ENCODE results near the gene ZSCAN30. TPM values are rescaled to one million over a fixed set of nuclear protein-coding genes. Genes with fewer than 3 reads are reported as not detected.

The ZSCAN30 gene
- total and polyA plus RNA-seq, 2 donors from 2014 or later, result 10.0 to 20.7 TPM

- no peak for FAIRE-seq
- no peak for DNase-seq
- TF ChIP-seq CTCF (IDR thresholded peaks at IDR 0.05; ENCODE audit: borderline replicate concordance, extremely low read depth, insufficient read depth), result no peak
- peaks cover 0 to 6% (median 6%) of the 10 kb centered on the region in 3 donors for H3K36me3 ChIP-seq (ENCODE audit: control insufficient read depth in 2 of 3, insufficient read depth in 3 of 3, low read length in 3 of 3)
- H3K4me1 ChIP-seq (ENCODE audit: control insufficient read depth in 2 of 3, insufficient read depth in 2 of 3, low read depth in 1 of 3, low read length in 3 of 3), result no peaks in the 10 kb centered on the region
- intact Hi-C loops (cut with DNase I), result no loop called here
- no peak overlapping the region for H3K4me3 ChIP-seq (ENCODE audit: low read length in 3 of 3)
- H3K9me3 ChIP-seq (ENCODE audit: control insufficient read depth in 2 of 3, insufficient read depth in 1 of 3, low read length in 3 of 3), result no peaks in the 10 kb centered on the region
- no peak overlapping the region for H3K27ac ChIP-seq (ENCODE audit: low read depth in 2 of 2, low read length in 2 of 2)
- no peak overlapping the region for H3K9ac ChIP-seq (ENCODE audit: low read length in 3 of 3)
- H3K27me3 ChIP-seq (ENCODE audit: control insufficient read depth, insufficient read depth, low read length), result no peaks in the 10 kb centered on the region
Measured at GRCh38 chr18:35282353-35282752, 7.7 kb downstream of the ZSCAN30 start.

- H3K9ac ChIP-seq (ENCODE audit: low read length in 3 of 3), result no peak overlapping the region
- no peaks in the 10 kb centered on the region for H3K4me1 ChIP-seq (ENCODE audit: control insufficient read depth in 2 of 3, insufficient read depth in 2 of 3, low read depth in 1 of 3, low read length in 3 of 3)
- H3K27me3 ChIP-seq (ENCODE audit: control insufficient read depth, insufficient read depth, low read length), result no peaks in the 10 kb centered on the region
- peaks cover 0 to 6% (median 0%) of the 10 kb centered on the region in 3 donors for H3K36me3 ChIP-seq (ENCODE audit: control insufficient read depth in 2 of 3, insufficient read depth in 3 of 3, low read length in 3 of 3)
- intact Hi-C loops (cut with DNase I), result no loop called here
- FAIRE-seq (no peak), DNase-seq (no peak)
- H3K9me3 ChIP-seq (ENCODE audit: control insufficient read depth in 2 of 3, insufficient read depth in 1 of 3, low read length in 3 of 3), result no peaks in the 10 kb centered on the region
- no peak overlapping the region for H3K4me3 ChIP-seq (ENCODE audit: low read length in 3 of 3)
- H3K27ac ChIP-seq (ENCODE audit: low read depth in 2 of 2, low read length in 2 of 2), result no peak overlapping the region
- no peak for TF ChIP-seq CTCF (IDR thresholded peaks at IDR 0.05; ENCODE audit: borderline replicate concordance, extremely low read depth, insufficient read depth)
Measured at GRCh38 chr18:35278969-35279368, 11.1 kb downstream of the ZSCAN30 start.

- no peak overlapping the region for H3K27ac ChIP-seq (ENCODE audit: low read depth in 2 of 2, low read length in 2 of 2)
- FAIRE-seq (no peak), DNase-seq (no peak)
- H3K27me3 ChIP-seq (ENCODE audit: control insufficient read depth, insufficient read depth, low read length), result no peaks in the 10 kb centered on the region
- no peak for TF ChIP-seq CTCF (IDR thresholded peaks at IDR 0.05; ENCODE audit: borderline replicate concordance, extremely low read depth, insufficient read depth)
- intact Hi-C loops (cut with DNase I), result no loop called here
- no peak overlapping the region for H3K9ac ChIP-seq (ENCODE audit: low read length in 3 of 3)
- H3K36me3 ChIP-seq (ENCODE audit: control insufficient read depth in 2 of 3, insufficient read depth in 3 of 3, low read length in 3 of 3), result no peaks in the 10 kb centered on the region
- H3K4me1 ChIP-seq (ENCODE audit: control insufficient read depth in 2 of 3, insufficient read depth in 2 of 3, low read depth in 1 of 3, low read length in 3 of 3), result no peaks in the 10 kb centered on the region
- H3K9me3 ChIP-seq (ENCODE audit: control insufficient read depth in 2 of 3, insufficient read depth in 1 of 3, low read length in 3 of 3), result no peaks in the 10 kb centered on the region
- no peak overlapping the region for H3K4me3 ChIP-seq (ENCODE audit: low read length in 3 of 3)
Measured at GRCh38 chr18:35278085-35278484, 11.9 kb downstream of the ZSCAN30 start.

GRCh38 chr18:35277633-35278032 is 12.4 kb downstream of the ZSCAN30 start:
- H3K27ac ChIP-seq (ENCODE audit: low read depth in 2 of 2, low read length in 2 of 2), result no peak overlapping the region
- H3K4me3 ChIP-seq (ENCODE audit: low read length in 3 of 3), result no peak overlapping the region
- DNase-seq (no peak), FAIRE-seq (no peak)
- TF ChIP-seq CTCF (IDR thresholded peaks at IDR 0.05; ENCODE audit: borderline replicate concordance, extremely low read depth, insufficient read depth), result no peak
- H3K36me3 ChIP-seq (ENCODE audit: control insufficient read depth in 2 of 3, insufficient read depth in 3 of 3, low read length in 3 of 3), result no peaks in the 10 kb centered on the region
- no peaks in the 10 kb centered on the region for H3K27me3 ChIP-seq (ENCODE audit: control insufficient read depth, insufficient read depth, low read length)
- intact Hi-C loops (cut with DNase I), result no loop called here
- H3K9me3 ChIP-seq (ENCODE audit: control insufficient read depth in 2 of 3, insufficient read depth in 1 of 3, low read length in 3 of 3), result no peaks in the 10 kb centered on the region
- H3K4me1 ChIP-seq (ENCODE audit: control insufficient read depth in 2 of 3, insufficient read depth in 2 of 3, low read depth in 1 of 3, low read length in 3 of 3), result no peaks in the 10 kb centered on the region
- no peak overlapping the region for H3K9ac ChIP-seq (ENCODE audit: low read length in 3 of 3)

All from kidney (tissue), 14 donors.